NK-92 (cell line): ENCODE measurements around the gene SH3BP5.
A peak's percentile ranks its signal among the peaks of the same experiment; 100 is the strongest.
"Not testable (repeated sequence)": the region's sequence is repeated elsewhere in the genome, so short reads cannot be mapped to it uniquely, and the experiment has no call there.

Source experiments
- DNase-seq: peaks from one replicate; lab custom pipeline; 2025; ENCODE audit not compliant: unreplicated experiment; lab: John Stamatoyannopoulos, UW

SH3BP5 gene, protein sequence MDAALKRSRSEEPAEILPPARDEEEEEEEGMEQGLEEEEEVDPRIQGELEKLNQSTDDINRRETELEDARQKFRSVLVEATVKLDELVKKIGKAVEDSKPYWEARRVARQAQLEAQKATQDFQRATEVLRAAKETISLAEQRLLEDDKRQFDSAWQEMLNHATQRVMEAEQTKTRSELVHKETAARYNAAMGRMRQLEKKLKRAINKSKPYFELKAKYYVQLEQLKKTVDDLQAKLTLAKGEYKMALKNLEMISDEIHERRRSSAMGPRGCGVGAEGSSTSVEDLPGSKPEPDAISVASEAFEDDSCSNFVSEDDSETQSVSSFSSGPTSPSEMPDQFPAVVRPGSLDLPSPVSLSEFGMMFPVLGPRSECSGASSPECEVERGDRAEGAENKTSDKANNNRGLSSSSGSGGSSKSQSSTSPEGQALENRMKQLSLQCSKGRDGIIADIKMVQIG

DNA sequence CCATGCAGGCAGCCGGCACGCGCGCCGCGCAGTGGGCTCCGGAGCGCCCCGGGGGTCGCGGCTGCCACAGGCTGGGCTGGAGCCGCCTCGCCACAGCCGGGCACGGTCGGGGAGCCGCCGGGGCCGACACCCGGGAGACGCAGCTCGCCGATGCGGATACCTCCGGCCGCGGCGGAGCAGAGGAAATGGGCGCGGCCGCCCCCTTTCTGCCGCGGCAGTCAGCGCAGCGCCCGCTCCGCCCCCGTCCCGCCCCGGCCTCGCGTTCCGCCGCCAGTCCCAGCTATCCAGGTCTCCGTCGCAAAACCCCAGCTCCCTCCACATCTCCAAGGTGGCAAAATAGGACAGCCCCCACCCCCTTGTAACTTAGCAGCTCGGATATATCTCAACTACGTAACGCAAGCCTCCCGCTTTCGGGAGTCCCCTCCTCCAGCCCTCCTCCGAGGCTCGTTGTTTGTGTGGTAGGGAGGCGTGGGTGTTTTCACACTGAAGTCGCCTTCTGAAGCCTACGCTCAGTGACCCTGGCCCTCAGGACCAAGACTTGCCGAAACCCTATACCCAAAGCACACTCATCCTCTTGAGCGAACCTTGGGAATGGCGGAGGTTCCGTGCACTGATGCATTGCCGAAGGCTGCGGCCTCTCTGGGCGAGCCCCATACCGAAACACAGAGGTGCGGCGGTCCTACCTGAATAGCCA, at the start of gene SH3BP5:
Gene SH3BP5 (minus strand): TSS at position 182 of the 694 bp plus-strand sequence. CDS start 178 bp downstream, at position 4.
- no peak for DNase-seq

DNA sequence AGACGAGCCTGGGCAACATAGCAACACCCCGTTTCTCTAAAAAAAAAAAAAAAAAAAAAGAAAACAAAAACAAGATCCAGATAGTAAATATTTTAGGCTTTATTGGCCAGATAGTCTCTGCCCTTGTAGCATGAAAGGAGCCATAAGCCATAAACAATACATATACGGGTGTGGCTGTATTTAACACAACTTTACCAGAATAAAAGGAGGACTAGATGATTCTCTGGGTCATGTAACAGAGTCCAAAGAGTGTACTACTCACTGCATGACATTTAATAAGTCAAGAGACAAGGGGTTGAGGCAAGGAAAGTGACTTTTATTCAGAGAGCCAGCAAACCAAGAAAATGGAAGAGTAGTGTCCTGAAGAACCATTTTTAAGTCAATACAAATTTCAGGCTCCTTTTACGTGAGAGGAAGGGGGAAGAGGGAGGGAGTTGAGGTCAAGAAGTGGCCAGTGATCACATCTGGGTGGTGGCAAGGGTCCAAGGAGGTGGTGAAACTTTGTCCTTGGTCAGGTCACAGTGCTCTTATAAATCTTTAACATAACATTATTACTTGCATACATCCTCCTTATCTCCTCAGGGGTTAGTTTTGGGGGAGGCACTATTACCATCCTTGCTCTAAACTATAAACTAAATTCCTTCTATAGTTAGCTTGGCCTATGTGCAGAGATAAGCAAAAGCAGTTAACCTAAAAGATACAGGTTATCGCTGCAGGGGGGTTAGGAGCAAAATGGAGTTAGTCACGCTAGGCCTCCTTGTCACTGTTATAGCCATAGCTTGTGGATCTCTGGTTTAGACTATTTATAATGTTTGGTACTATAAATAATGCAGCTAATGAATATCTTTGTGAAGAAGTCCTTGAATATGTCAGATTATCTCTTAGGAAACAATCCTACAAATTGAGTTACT, 48.8 kb upstream of the SH3BP5 start:
- no peak for DNase-seq

DNA sequence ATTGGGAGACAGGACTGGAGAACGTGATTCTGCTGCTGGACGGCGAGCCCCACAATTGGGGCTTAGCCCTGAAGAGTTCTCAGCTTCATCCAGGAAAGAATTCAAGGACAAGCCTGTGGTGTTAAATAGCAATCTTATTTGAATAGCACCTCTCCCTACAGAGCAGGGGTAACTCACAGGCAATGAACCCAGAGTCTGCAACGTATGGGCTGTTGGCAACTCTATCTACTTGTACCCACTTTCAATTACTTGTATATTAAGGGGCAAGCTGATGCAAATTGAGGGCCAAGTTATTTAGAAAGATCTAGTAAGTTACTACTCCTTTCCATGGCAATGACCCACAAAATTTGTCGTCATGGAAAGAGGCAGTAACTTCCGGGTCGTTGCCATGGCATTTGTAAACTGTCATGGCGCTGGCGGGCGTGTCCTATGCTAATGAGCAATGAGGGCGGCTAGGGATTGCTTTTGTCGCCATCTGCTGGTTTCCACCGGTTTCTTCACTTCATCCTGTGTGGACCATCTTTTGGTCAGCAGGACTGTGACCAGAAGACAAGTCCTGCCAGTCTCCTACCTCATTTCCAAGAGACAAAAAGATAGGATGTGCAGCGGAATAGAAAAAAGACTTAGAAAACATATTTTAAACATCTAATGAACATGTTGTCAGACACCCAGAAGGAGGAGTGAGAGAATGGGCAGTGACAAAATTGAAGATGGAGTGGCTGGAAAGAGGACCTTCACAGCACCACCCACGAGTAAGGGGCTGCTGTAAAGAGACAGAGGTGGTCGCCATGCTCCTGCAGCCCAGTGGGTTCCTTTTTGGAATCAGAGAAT, 45.8 kb upstream of the SH3BP5 start:
- DNase-seq: peak; percentile 68

DNA sequence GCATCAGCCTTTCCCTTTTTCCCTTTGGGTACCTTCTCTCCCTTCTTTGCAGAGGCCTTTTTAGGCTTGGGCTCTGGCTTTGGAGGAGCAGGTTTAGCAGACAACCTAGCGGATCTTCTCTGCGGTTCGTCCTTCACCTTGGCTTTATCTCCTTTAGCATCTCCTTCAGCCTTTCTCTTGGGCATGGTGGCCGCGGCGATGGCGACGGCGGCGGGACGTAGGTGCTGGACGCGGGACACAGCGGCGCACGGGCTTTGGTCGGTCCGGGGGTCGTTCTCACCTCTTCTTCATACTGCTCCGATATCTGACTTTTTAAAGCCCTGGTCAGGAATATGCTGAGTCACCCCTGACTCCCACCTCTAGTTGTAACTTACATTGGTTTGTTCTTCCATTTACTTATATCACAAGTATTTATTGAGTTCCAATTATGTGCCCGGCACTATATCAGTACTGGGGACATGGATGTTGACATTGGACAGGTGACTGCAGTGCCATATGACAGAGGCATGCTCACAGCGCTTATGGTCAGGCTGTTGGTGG, 43.1 kb upstream of the SH3BP5 start:
- no peak for DNase-seq

DNA sequence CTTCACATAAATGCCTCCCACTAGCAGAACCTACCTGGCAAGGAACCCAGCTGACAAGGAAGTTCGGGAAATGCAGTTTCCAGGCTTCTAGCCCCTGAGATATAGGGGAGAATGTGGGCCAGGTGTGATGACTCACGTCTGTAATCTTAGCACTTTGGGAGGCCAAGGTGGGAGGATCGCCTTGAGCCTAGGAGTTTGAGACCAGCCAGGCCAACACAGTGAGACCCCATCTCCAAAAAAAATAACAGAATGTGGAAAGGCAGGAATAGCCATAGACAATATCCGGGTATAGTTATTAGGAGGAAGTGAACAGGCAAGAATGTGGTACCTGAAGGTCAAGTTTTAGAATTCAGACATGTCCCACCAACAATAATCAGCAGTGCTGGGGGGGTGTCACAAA, 40.5 kb upstream of the SH3BP5 start:
- no peak for DNase-seq

DNA sequence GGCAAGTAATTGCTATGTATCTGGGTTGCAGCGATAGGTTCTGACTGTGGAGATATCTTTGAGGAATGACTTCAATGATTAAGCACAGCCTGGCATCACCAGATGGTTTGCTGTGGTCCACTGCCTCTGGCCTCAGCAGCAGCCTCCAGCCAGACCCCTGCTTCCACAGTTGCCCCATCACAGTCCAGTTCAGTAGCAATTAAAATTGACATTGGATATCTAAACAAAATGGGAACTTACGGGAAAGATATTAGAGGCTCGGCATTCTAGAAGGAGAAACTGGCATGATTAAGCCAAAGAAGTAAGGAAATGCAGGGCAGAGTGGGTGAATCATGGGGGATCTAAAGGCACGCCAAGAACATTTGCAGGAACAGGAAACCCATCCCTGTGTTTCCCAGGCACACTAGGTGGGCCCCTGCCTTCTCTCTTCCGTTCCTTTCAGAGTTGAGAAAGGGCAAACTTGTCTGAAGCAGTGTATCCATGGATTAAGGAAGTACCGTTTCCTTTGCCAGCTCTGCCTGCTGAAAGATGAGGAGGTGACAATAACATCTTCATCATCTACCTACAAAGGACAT, 36.3 kb upstream of the SH3BP5 start:
- no peak for DNase-seq

DNA sequence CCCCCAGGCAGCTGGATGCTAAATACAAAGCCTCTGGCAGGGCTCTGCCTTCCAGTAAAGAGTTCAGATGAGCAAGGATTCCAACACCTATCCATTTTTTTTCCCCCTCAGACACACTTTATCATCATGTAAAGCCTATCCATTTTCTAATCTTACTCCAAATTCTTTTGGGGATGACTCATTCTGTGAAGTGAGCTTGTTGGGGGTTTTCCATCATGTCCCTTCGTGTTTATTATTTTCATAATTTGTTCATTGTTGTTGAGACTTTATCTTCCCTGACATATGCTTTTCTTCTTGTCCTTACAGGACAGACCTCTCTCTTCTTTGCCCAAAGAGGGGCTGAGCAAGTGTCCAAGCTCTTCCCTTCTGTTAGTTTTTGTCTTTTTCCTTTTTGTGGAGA, 34.7 kb upstream of the SH3BP5 start:
- no peak for DNase-seq

DNA sequence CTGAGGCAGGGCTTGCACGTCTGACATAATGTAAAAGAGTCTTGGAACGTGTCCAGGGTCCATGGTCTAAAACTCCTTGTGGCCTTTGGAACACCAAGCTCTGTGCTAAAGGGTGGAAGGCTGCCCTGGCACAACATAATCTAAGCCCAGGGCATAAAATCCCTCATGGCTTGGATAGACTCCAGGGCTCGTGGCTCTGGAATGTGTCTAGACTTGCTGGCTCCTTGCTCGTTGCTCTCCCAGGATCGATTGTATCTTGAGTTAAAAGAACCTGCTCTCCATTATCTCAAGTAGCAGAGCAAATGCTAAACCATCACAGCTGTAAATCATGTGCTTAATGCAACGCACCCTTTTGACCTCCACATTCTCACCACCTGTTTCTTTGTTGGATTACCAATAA, 31.7 kb upstream of the SH3BP5 start:
- DNase-seq: not testable (repeated sequence)

DNA sequence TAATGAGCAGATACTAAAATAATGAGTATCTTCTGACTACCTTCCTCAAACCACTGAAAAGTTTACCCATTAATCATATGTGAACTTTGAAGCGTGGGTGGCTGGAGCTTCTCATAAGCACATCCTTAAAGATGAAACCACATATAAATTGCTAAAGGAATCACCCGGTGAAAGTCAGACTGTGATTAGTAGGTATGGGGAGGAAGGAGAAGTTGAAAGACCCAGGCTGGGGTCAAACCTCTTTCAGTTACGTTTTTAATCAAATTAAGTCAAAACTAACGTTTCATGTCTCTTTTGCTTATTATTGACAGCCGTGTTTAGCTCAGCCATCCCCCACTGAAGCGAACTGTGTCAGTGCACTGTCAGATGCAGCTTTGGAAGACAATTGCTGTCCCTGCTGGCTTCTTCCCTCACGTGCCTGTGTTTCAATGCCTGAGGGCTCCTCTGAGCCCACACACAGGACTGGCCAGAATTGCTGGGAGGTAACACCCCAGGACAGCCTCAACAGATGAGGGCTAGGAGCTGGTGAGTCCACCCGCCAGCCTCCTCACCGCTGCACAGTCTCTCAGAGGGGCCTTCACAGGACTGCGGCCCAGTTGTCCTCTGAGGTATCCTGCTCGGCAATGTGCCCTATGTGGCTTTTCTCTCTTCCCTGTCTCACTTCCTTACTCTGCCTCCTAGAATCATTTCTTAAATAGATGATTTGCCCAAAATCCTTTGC, 29.3 kb upstream of the SH3BP5 start:
- DNase-seq: no peak

DNA sequence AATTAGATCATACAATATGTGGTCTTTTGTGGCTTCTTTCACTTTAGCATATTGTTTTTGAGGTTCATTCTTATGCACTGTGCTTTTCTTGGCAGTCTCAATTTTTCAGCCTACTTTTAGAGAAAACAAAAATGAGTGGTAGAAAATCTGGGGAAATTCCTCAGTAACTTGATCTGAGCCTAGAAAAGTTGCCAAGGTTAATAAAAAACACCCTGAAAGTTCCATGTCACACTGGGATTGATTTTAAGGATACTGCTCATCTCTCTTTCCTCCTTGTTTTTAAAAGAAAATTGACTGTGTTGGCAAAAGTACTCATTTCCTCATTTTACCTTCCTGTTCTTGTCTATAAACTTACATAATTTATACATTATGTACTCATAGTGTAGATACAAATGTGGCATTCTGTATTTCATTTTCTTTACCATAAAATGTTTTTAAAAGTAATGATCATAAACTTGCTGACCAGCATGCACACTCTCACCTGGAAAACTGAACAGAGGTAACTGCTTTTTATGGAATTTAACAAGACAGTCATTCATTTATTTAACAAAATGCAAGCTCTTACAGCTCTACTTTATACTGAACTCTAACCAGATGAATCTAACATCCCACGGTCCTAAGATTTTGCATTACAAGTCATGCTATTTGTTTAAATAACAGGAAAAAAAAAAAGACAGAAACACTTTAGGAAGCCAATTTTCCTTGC, 28.6 kb upstream of the SH3BP5 start:
- DNase-seq: no peak

DNA sequence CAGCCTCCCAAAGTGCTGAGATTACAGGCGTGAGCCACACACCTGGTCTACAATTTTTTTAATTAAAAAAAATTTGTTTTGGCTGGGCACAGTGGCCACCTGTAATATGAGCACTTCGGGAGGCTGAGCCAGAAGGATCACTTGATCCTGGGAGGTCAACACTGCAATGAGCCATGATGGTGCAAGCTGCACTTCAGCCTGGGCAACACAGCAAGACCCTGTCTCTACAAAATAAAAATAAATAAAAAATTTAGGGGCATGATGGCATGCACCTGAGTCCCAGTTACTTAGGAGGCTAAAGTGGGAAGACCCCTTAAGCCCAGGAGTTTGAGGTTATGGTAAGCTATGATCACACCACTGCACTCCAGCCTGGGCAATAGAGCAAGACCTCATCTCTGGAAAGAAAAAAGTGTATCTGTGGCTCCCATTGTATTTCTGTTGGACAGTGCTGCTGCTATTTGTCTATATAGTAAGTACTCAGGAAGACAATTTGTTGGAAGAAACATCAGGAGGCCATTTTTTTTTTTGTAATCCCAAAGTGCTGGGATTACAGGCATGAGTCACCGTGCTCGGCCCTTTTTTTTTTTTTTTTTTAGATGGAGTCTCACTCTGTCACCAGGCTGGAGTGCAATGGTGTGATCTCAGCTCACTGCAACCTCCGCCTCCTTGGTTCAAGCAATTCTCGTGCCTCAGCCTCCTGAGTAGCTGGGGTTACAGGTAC, 27.5 kb upstream of the SH3BP5 start:
- DNase-seq: no peak

DNA sequence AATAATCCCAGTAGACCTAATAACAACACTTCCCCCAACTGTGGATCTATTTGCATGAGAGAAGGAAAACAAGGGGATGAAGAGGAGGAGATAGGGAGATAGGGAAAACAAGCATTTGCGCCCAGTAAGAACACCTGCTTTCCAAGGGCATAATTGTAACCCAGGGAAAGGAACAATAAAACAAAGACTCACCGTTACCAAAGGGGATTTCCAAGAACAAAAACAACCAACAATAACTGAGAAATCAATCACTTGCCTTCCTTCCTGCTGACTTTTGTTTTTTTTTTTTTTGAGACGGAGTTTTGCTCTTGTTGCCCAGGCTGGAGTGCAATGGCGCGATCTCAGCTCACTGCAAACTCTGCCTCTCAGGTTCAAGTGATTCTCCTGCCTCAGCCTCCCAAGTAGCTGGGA, 24.3 kb upstream of the SH3BP5 start:
- not testable (repeated sequence) for DNase-seq

DNA sequence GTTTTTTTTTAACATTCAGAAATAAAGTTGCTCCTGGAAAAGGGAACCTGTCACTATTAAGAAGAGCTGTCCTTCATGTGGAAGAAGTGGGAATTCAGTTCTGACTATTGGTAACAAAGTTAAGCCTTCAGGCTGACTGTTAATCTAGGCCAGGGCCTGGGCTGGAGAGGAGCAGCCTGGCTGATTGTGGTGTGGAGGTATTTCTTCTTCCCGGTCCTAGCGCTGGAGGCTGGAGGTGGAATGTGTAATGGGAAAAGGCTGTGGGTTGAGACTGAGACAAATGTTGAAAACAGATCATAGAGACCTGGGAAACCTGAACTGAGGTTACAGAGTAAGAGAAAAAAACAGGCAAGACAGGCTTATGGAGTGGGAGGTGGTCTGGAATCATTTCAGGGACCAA, 23.8 kb upstream of the SH3BP5 start:
- DNase-seq: no peak

DNA sequence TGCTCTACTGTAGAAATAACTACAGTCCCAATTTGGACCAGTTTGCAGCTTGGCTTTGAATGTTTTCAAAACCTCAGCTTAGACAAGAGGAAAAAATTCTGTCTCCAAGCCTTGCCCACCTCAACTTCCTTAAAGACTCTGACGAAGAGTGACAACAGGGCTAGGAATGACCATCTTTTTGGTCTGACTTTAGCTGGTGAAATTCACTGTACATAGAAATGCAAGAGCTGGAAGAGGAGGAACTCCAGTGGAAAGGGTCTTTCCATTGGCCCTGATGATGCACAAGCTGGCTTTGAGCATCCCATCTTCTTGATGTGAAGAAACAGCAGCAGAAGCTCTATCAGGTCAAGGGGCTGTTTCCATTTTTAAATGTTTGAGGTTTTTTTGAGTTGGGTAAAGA, 22.7 kb upstream of the SH3BP5 start:
- no peak for DNase-seq

DNA sequence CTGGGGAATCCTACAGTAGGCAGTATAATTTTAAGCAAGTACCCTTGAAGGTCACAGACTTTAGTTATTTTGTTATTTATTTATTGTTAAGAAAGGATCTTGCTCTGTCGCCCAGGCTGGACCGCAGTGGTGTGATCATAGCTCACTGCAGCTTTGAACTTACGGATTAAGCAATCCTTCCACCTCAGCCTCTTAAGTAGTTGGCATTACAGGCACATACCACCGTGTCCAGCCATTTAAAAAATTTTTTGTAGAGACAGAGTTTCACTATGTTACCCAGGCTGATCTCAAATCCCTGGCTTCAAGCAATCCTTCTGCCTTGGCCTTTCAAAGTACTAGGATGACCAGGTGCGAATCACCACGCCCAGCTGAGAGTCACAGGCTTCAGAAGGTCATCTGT, 22.1 kb upstream of the SH3BP5 start:
- no peak for DNase-seq

DNA sequence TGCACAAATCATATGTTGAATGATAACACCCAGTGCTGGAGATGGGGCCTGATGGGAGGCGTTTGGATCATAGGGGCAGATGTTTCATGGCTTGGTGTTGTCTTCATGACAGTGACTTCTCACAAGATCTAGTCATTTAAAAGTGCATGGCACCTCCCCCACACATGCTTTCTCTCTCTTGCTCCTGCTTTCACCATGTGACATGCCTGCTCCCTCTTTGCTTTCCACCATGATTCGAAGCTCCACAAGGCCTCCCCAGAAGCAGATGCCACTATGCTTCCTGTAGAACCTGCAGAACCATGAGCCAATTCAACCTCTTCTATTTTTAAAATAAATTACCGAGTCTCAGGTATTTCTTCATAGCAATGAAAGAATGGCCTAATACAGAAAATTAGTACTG, 17.8 kb upstream of the SH3BP5 start:
- no peak for DNase-seq

DNA sequence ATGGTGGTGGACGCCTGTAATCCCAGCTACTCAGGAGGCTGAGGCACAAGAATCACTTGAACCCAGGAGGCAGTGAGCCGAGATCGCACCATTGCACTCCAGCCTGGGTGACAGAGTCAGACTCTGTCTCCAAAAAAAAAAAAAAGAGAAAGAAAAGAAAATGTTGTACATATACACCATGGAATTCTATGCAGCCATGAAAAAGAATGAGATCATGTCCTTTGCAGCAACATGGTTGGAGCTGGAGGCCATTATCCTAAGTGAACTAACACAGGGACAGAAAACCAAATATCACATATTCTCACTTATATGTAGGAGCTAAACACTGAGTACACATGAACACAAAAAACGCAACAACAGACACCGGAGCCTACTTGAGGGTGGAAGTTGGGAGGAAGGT, 17.1 kb upstream of the SH3BP5 start:
- not testable (repeated sequence) for DNase-seq

DNA sequence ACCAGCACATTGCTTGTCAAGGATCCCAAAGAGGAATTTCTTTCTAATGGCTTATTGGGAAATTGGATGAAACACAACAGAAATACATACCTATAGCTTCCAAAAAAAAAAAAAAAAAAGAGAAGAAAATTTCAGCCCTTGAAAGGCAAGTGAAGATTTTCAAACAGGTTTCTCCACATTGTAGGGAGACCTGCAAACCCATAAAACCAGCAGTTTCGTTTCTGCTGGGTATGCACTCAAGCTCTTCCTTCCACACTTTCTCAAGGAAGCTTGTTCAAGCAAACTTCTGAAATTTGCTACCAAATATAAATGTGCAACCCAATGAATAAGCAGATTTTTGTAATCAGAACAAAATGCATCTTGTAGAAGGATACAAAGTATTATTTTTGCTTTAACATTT, 15.9 kb upstream of the SH3BP5 start:
- no peak for DNase-seq
